Heart right ventricle (tissue), 16 donors: ENCODE measurements around the gene WDR45B. TPM values are rescaled to one million over a fixed set of nuclear protein-coding genes. Genes with fewer than 3 reads are reported as not detected.

Experiments
- ATAC-seq, 8 donors: fragments of 200-7000 bp; cut with Tn5 transposase; one replicate each; pipeline ENCODE4 v1.9.1; 2020; ENCODE audit warnings: mild to moderate bottlenecking in 8 of 8, moderate library complexity in 8 of 8, moderate number of reproducible peaks in 1 of 8
- DNase-seq, 2 donors: peaks; one replicate each; pipeline ENCODE4 v3.0.0-alpha.2; 2020
- H3K27ac ChIP-seq, 10 donors: fragments of 200-600 bp; sonication (generic) in 2 of 10; one replicate each; pipeline versions ENCODE4 v1.5.0 to v1.8.0; 2020 to 2022; ENCODE audit warnings: mild to moderate bottlenecking in 3 of 10
- H3K27me3 ChIP-seq, 7 donors: fragments of 200-600 bp; one replicate each; pipeline ENCODE4 v1.8.0; 2021 to 2022; ENCODE audit warnings: mild to moderate bottlenecking in 2 of 7
- H3K36me3 ChIP-seq, 9 donors: fragments of 200-600 bp; sonication (generic) in 1 of 9; one replicate each; pipeline versions ENCODE4 v1.5.0 to v1.8.0; 2020 to 2022; ENCODE audit warnings: mild to moderate bottlenecking in 2 of 9
- H3K4me1 ChIP-seq, 9 donors: fragments of 200-600 bp; sonication (generic) in 1 of 9; one replicate each; pipeline versions ENCODE4 v1.5.0 to v1.8.0; 2020 to 2022; ENCODE audit warnings: mild to moderate bottlenecking in 4 of 9
- H3K4me3 ChIP-seq, 10 donors: fragments of 200-600 bp; sonication (generic) in 2 of 10; one replicate each; pipeline versions ENCODE4 v1.5.0 to v1.8.0; 2020 to 2022; ENCODE audit warnings: mild to moderate bottlenecking in 7 of 10, moderate library complexity in 2 of 10
- H3K9me3 ChIP-seq, 11 donors: fragments of 200-600 bp in 10 of 11; sonication (generic) in 2 of 11; one replicate each; pipeline versions ENCODE4 v1.5.0 to v1.8.0; 2013 to 2022; ENCODE audit warnings: mild to moderate bottlenecking in 2 of 11, control low read depth in 1 of 11, moderate library complexity in 1 of 11
- WGBS, 2 donors: extraction: QIAGEN DNeasy Blood & Tissue Kit; methylation state at CpG; one replicate each; pipeline ENCODE4 v1.1.7; 2013; ENCODE audit warnings: inconsistent platforms in 1 of 2; 5-methylcytosine and 5-hydroxymethylcytosine counted together
- intact Hi-C, 10 donors: fragments of 100-400 bp; cut with DNase I; formaldehyde crosslinking; loops; one replicate each; pipeline versions ENCODE4 v1.11.1 to v1.14.2; 2022
- polyA plus RNA-seq, 2 donors: library from polyadenylated mRNA; stranded (reverse); fragments of 200-250 nt; gene quantifications; one replicate each; pipeline ENCODE4 v1.2.3, GENCODE V29; 2013
- total RNA-seq, 10 donors: library from RNA; stranded (reverse); fragmentation: NEBNext Ultra II Directional in 3 of 10; extraction: Animal tissue kit (Norgen Biotek cat#: 25700) in 3 of 10; gene quantifications; one replicate each; pipeline versions ENCODE4 v1.2.1 to v1.2.4, GENCODE V29; 2021 to 2023
- TF ChIP-seq, protein P1 (sequence below), 9 donors: fragments of 200-600 bp; sonication (generic) in 2 of 9; IDR thresholded peaks; one replicate each; pipeline versions ENCODE4 v1.5.0 to v1.8.0; 2021 to 2022; ENCODE audit warnings: antibody characterized with exemption in 9 of 9, mild to moderate bottlenecking in 5 of 9, moderate library complexity in 1 of 9
- donor health status: Arrhythmogenic right ventricular cardiomyopathy.
- donor health status: ischemic (EF 13 %, LVEDD 7.1; RV severe dilation, severe dysfunction).
- donor health status: healthy with polysubstance abuse.
- donor health status: DM: no; HTN: yes; CAD: no.
- donor health status: DM: no; HTN: no; CAD: no.
- donor health status: ischemic (EF 25% LVEDD 6.9; RV normal size, moderate dysfunction).
- donor health status: ischemic (EF 25% LVEDD 5.7; RV mildly dilated, moderate dysfunction).
- donor health status: healthy.
- donor health status: DM: yes; HTN: yes; CAD: no.
- donor health status: Ischemic cardiomyopathy.
- donor health status: ischemic (EF 35%, LVEDD 5.7; RV mildly dilated, moderate dysfunction).
- donor health status: nonischemic (EF 11% LVEDD 7.7; RV severe dilation, severe dysfunction).
- donor health status: DM: yes; HTN: yes; CAD: no.
- donor health status: PGD.
- donor health status: ischemic (EF 29% LVEDD 5.4; RV normal size, mild dysfunction).
- donor health status: nonischemic (EF 23%, LVEDD 6.1; RV moderate dilation, normal function).

The WDR45B gene
- total and polyA plus RNA-seq, 12 donors, result 23.3 to 45.5 (median 39.7) TPM

DNA sequence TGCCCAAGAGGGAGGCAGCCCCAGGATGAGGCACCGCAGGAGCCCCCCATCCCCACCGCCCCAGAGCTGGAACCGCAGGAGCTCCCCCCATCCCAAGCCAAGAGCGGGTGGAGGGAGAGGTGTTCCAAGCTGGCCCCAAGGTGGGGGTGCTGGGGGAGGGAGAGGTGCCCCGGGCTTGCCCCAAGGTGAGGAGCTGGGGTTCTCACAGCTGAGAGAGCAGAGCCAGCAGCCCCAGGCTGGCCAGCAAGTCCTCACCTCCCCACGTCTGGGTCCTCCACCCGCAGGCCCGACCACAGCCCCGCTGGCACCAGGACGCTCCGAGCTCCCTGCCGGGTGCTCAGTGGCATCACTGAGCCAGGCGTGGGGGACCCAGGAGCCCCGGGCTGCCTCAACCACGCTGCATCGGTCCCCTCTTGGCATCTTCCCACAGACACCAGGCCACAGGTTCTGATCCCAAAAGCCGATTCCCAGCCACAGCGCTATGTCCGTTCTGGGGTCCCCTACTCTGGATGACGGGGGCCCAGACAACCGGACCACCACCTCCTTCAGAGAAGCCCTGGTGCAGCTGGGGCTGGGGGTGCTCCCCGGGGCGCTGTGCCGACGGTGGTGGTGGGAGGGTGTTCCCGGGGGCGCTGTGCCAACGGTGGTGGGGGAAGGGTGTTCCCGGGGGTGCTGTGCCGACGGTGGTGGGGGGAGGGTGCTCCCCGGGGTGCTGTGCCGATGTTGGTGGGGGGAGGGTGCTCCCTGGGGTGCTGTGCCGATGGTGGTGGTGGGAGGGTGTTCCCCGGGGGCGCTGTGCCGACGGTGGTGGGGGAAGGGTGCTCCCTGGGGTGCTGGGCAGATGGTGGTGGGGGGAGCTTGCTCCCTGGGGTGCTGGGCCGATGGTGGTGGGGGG, 15.4 kb upstream of the WDR45B start:
- DNase-seq, result no peak

DNA sequence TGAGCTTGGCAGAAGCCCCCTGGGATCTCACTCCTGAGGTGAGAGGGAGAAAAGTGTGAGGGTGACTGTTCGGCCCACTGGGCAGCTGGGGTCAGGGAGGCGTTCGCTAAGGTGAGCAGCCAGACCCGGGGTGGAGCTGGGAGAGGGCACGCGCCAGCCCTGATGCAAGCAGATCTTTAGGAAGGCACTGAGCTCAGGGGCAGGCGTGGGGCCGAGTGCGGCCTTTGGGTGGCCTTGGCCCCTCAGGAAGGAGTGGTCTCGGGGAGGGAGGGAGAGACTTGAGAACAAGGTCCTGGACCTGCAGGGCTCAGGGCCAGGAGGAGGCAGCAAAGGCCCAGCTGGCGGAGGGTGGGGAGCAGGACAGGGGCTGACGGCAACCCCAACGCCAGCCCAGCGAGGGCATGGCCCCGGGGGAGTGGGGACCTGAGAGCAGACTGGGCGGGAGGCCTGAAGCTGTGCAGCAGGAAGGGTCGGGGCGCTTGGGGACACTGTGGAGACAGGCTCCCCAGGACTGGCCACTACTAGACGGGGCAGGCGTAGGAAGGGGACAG, 14.5 kb upstream of the WDR45B start:
- H3K4me1 ChIP-seq, result no peaks in the 10 kb centered on the region
- H3K4me3 ChIP-seq, result no peak overlapping the region
- DNase-seq (no peak), ATAC-seq (peak in 2 of 8 donors; percentile 9 to 18)
- peaks cover 0 to 50% (median 4%) of the 10 kb centered on the region in 9 donors for H3K36me3 ChIP-seq
- WGBS, 2 donors, result 95% methylated on average over 20 of the region's 20 CpGs
- TF ChIP-seq, protein P1, sequence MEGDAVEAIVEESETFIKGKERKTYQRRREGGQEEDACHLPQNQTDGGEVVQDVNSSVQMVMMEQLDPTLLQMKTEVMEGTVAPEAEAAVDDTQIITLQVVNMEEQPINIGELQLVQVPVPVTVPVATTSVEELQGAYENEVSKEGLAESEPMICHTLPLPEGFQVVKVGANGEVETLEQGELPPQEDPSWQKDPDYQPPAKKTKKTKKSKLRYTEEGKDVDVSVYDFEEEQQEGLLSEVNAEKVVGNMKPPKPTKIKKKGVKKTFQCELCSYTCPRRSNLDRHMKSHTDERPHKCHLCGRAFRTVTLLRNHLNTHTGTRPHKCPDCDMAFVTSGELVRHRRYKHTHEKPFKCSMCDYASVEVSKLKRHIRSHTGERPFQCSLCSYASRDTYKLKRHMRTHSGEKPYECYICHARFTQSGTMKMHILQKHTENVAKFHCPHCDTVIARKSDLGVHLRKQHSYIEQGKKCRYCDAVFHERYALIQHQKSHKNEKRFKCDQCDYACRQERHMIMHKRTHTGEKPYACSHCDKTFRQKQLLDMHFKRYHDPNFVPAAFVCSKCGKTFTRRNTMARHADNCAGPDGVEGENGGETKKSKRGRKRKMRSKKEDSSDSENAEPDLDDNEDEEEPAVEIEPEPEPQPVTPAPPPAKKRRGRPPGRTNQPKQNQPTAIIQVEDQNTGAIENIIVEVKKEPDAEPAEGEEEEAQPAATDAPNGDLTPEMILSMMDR (IDR thresholded peaks at IDR 0.05), result no peak
- intact Hi-C loops, result loop anchor here in 4 of 10 donors (10.0 kb wide), 2 partner anchors 92 to 102 kb away; partner anchors contain the start of gene TBCD (in 1 of the 4)
- no peak overlapping the region for H3K27ac ChIP-seq
- no peaks in the 10 kb centered on the region for H3K27me3 ChIP-seq
- no peaks in the 10 kb centered on the region for H3K9me3 ChIP-seq

More for the DNA sequence above, 15.4 kb upstream of the WDR45B start:
- intact Hi-C loops, result loop anchor here in 4 of 10 donors (10.0 kb wide), 2 partner anchors 91 to 101 kb away; partner anchors contain the start of gene TBCD (in 1 of the 4)
- ATAC-seq, result no peak
- Histone ChIP-seq H3K27ac (no peak overlapping the region), H3K27me3 (no peaks in the 10 kb centered on the region), H3K4me3 (no peak overlapping the region), H3K4me1 (peaks cover 0 to 6% (median 0%) of the 10 kb centered on the region in 9 donors), H3K9me3 (no peaks in the 10 kb centered on the region), H3K36me3 (peaks cover 0 to 44% (median 2%) of the 10 kb centered on the region in 9 donors)
- 89 to 92% methylated on average over 36 to 39 of the region's 39 CpGs for WGBS, 2 donors
- TF ChIP-seq, protein P1 (IDR thresholded peaks at IDR 0.05), result no peak

GRCh38 chr17:82661717-82662683, 13.8 kb upstream of the WDR45B start:
- DNase-seq (no peak), ATAC-seq (peak in 1 of 8 donors; percentile 42)
- H3K27ac ChIP-seq, result no peak overlapping the region
- 88 to 89% methylated on average over 31 of the region's 31 CpGs for WGBS, 2 donors
- H3K27me3 ChIP-seq, result no peaks in the 10 kb centered on the region
- H3K36me3 ChIP-seq, result peaks cover 0 to 57% (median 5%) of the 10 kb centered on the region in 9 donors
- intact Hi-C loops, result loop anchor here in 4 of 10 donors (10.0 kb wide), 2 partner anchors 93 to 103 kb away; partner anchors contain the start of gene TBCD (in 1 of the 4)
- no peaks in the 10 kb centered on the region for H3K9me3 ChIP-seq
- H3K4me1 ChIP-seq, result no peaks in the 10 kb centered on the region
- TF ChIP-seq, protein P1 (IDR thresholded peaks at IDR 0.05), result no peak
- H3K4me3 ChIP-seq, result no peak overlapping the region
